Measurements from ENCODE around the gene SSTR4.

The SSTR4 gene

GRCh38 chr20:23083553-23084220 is 48.6 kb downstream of the SSTR4 start:
- ATAC-seq (replicated peaks): no peak
- peaks cover 5 to 12% of the 10 kb centered on the region in 2 donors for H3K4me1 Mint-ChIP-seq (ENCODE audit: low read depth in 2 of 2)
- no peak for DNase-seq
- H3K9me3 Mint-ChIP-seq: no peaks in the 10 kb centered on the region
- H3K36me3 Mint-ChIP-seq (ENCODE audit: insufficient read depth): peaks cover 9% of the 10 kb centered on the region
- H3K27ac Mint-ChIP-seq: peak overlapping the region in 1 of 2 donors; percentile 59
- H3K27me3 Mint-ChIP-seq: peaks cover 4 to 18% of the 10 kb centered on the region in 2 donors
- peak overlapping the region; percentile 7 to 67 for H3K4me3 Mint-ChIP-seq

GRCh38 chr20:23084282-23084844 is 49.3 kb downstream of the SSTR4 start:
- ATAC-seq (replicated peaks) (no peak), DNase-seq (no peak)
- H3K36me3 Mint-ChIP-seq (ENCODE audit: insufficient read depth): peaks cover 9% of the 10 kb centered on the region
- peaks cover 4 to 21% of the 10 kb centered on the region in 2 donors for H3K27me3 Mint-ChIP-seq
- H3K27ac Mint-ChIP-seq: peak overlapping the region in 1 of 2 donors; percentile 59
- no peaks in the 10 kb centered on the region for H3K9me3 Mint-ChIP-seq
- peaks cover 5 to 12% of the 10 kb centered on the region in 2 donors for H3K4me1 Mint-ChIP-seq (ENCODE audit: low read depth in 2 of 2)
- H3K4me3 Mint-ChIP-seq: peak overlapping the region; percentile 22 to 67

GRCh38 chr20:23084845-23085365 is 49.8 kb downstream of the SSTR4 start:
- Mint-ChIP-seq H3K4me3 (peak overlapping the region in 1 of 2 donors; percentile 67), H3K27ac (peak overlapping the region in 1 of 2 donors; percentile 59), H3K27me3 (peaks cover 4 to 21% of the 10 kb centered on the region in 2 donors), H3K9me3 (no peaks in the 10 kb centered on the region), H3K4me1 (ENCODE audit: low read depth in 2 of 2) (peaks cover 5 to 12% of the 10 kb centered on the region in 2 donors), H3K36me3 (ENCODE audit: insufficient read depth) (peaks cover 9% of the 10 kb centered on the region)
- DNase-seq: no peak
- no peak for ATAC-seq (replicated peaks)

- H3K36me3 Mint-ChIP-seq (ENCODE audit: insufficient read depth): peaks cover 9% of the 10 kb centered on the region
- H3K27me3 Mint-ChIP-seq: peaks cover 4 to 21% of the 10 kb centered on the region in 2 donors
- ATAC-seq (replicated peaks) (peak; percentile 29), DNase-seq (no peak)
- peaks cover 5 to 12% of the 10 kb centered on the region in 2 donors for H3K4me1 Mint-ChIP-seq (ENCODE audit: low read depth in 2 of 2)
- no peaks in the 10 kb centered on the region for H3K9me3 Mint-ChIP-seq
- H3K4me3 Mint-ChIP-seq: peak overlapping the region in 1 of 2 donors; percentile 73
- H3K27ac Mint-ChIP-seq: peak overlapping the region; percentile 74 to 79
Observed at GRCh38 chr20:23085436-23086055, 50.4 kb downstream of the SSTR4 start.

- peak within 1 kb of the TSS; percentile 53 to 73 for H3K4me3 Mint-ChIP-seq
- peak within 1 kb of the TSS; percentile 74 to 79 for H3K27ac Mint-ChIP-seq
Observed at GRCh38 chr20:23086056-23086566, 51.0 kb downstream of the SSTR4 start, which contains the start of gene CD93. Gene CD93, minus strand, starts transcription at chr20:23086324. Its CDS starts 132 bp downstream, at chr20:23086192.

GRCh38 chr20:23086931-23087411 is 51.9 kb downstream of the SSTR4 start:
- peaks cover 9% of the 10 kb centered on the region for H3K36me3 Mint-ChIP-seq (ENCODE audit: insufficient read depth)
- DNase-seq (no peak), ATAC-seq (replicated peaks) (no peak)
- H3K27ac Mint-ChIP-seq: peak overlapping the region in 1 of 2 donors; percentile 79
- H3K9me3 Mint-ChIP-seq: no peaks in the 10 kb centered on the region
- H3K4me3 Mint-ChIP-seq: peak overlapping the region in 1 of 2 donors; percentile 73
- H3K4me1 Mint-ChIP-seq (ENCODE audit: low read depth in 2 of 2): peaks cover 5 to 12% of the 10 kb centered on the region in 2 donors
- H3K27me3 Mint-ChIP-seq: peaks cover 4 to 21% of the 10 kb centered on the region in 2 donors

More at GRCh38 chr20:23086056-23086566, 51.0 kb downstream of the SSTR4 start, which contains the start of gene CD93:
- peaks cover 9% of the 10 kb centered on the region for H3K36me3 Mint-ChIP-seq (ENCODE audit: insufficient read depth)
- DNase-seq (peak in 2 of 3 experiments; percentile 7 to 9), ATAC-seq (replicated peaks) (peak; percentile 77)
- H3K27me3 Mint-ChIP-seq: peaks cover 4 to 21% of the 10 kb centered on the region in 2 donors
- H3K4me1 Mint-ChIP-seq (ENCODE audit: low read depth in 2 of 2): peaks cover 5 to 12% of the 10 kb centered on the region in 2 donors
- H3K9me3 Mint-ChIP-seq: no peaks in the 10 kb centered on the region

GRCh38 chr20:23087587-23088251 is 52.6 kb downstream of the SSTR4 start:
- Mint-ChIP-seq H3K27me3 (peaks cover 4 to 21% of the 10 kb centered on the region in 2 donors), H3K27ac (peak overlapping the region in 1 of 2 donors; percentile 79), H3K4me1 (ENCODE audit: low read depth in 2 of 2) (peaks cover 5 to 12% of the 10 kb centered on the region in 2 donors), H3K4me3 (no peak overlapping the region), H3K9me3 (no peaks in the 10 kb centered on the region), H3K36me3 (ENCODE audit: insufficient read depth) (peaks cover 9% of the 10 kb centered on the region)
- no peak for DNase-seq
- no peak for ATAC-seq (replicated peaks)
